Activated CD4-positive, alpha-beta T cell treated with anti-CD3 and anti-CD28 coated beads, Interleukin-2, Interleukin-6, amounts not matched to agents 100 ng/mL and 50 ng/mL, durations not matched to agents 16 hours and 8 hours (primary cell): ENCODE measurements around the gene CAMSAP1.

Source experiments
- DNase-seq: peaks from one replicate; pipeline ENCODE4 v3.0.0-alpha.2; 2020

CAMSAP1 gene

GRCh38 chr9:135939351-135940265, 32.3 kb upstream of the CAMSAP1 start:
- DNase-seq = peak; percentile 66

GRCh38 chr9:135937521-135938489, 30.5 kb upstream of the CAMSAP1 start:
- no peak for DNase-seq

GRCh38 chr9:135933114-135933513, 25.8 kb upstream of the CAMSAP1 start:
- no peak for DNase-seq

- no peak for DNase-seq
Measured at GRCh38 chr9:135932656-135933055, 25.3 kb upstream of the CAMSAP1 start.

- DNase-seq = no peak
Measured at GRCh38 chr9:135931349-135931820, 24.0 kb upstream of the CAMSAP1 start.

- DNase-seq = no peak
Measured at GRCh38 chr9:135930446-135931345, 23.4 kb upstream of the CAMSAP1 start.

- no peak for DNase-seq
Measured at GRCh38 chr9:135929656-135930445, 22.5 kb upstream of the CAMSAP1 start.

- no peak for DNase-seq
Measured at GRCh38 chr9:135928731-135929655, 21.6 kb upstream of the CAMSAP1 start.

GRCh38 chr9:135928074-135928730, 20.9 kb upstream of the CAMSAP1 start:
- no peak for DNase-seq

GRCh38 chr9:135927195-135928013, 20.1 kb upstream of the CAMSAP1 start:
- no peak for DNase-seq

GRCh38 chr9:135926402-135927194, 19.3 kb upstream of the CAMSAP1 start:
- DNase-seq = peak; percentile 94

GRCh38 chr9:135925496-135926133, 18.3 kb upstream of the CAMSAP1 start:
- DNase-seq = peak; percentile 82

- DNase-seq = peak; percentile 48
Measured at GRCh38 chr9:135924628-135925338, 17.4 kb upstream of the CAMSAP1 start.

- DNase-seq = no peak
Measured at GRCh38 chr9:135923508-135923907, 16.2 kb upstream of the CAMSAP1 start.

- no peak for DNase-seq
Measured at GRCh38 chr9:135921749-135922310, 14.5 kb upstream of the CAMSAP1 start.

GRCh38 chr9:135920973-135921585, 13.7 kb upstream of the CAMSAP1 start:
- no peak for DNase-seq
